Measurements from ENCODE around the gene KSR2. TPM values are rescaled to one million over a fixed set of nuclear protein-coding genes. Genes with fewer than 3 reads are reported as not detected.

Gene KSR2
- total RNA-seq, 2 donors from 2014 or later = 1.1 to 1.6 TPM

GRCh38 chr12:117438809-117439208 is 530.0 kb downstream of the KSR2 start:
- ATAC-seq (no peak), DNase-seq (no peak)
- intact Hi-C loops (cut with DNase I, micrococcal nuclease) = no loop called here

- DNase-seq = no peak
- no peak for ATAC-seq
- intact Hi-C loops (cut with DNase I, micrococcal nuclease) = no loop called here
Observed at GRCh38 chr12:117437516-117438255, 531.1 kb downstream of the KSR2 start.

GRCh38 chr12:117433878-117434277 is 534.9 kb downstream of the KSR2 start:
- DNase-seq = no peak
- intact Hi-C loops (cut with DNase I, micrococcal nuclease) = no loop called here
- ATAC-seq = no peak

GRCh38 chr12:117430246-117430645 is 538.5 kb downstream of the KSR2 start:
- DNase-seq (no peak), ATAC-seq (no peak)
- intact Hi-C loops (cut with DNase I, micrococcal nuclease) = no loop called here

GRCh38 chr12:117427211-117427610 is 541.6 kb downstream of the KSR2 start:
- no peak for ATAC-seq
- DNase-seq = no peak
- intact Hi-C loops (cut with DNase I, micrococcal nuclease) = no loop called here

GRCh38 chr12:117421987-117422386 is 546.8 kb downstream of the KSR2 start:
- ATAC-seq (no peak), DNase-seq (no peak)
- intact Hi-C loops (cut with DNase I, micrococcal nuclease) = no loop called here

- intact Hi-C loops (cut with DNase I, micrococcal nuclease) = no loop called here
- no peak for DNase-seq
- ATAC-seq = no peak
Observed at GRCh38 chr12:117421068-117421752, 547.6 kb downstream of the KSR2 start.

- DNase-seq (no peak), ATAC-seq (no peak)
- intact Hi-C loops (cut with DNase I, micrococcal nuclease) = no loop called here
Observed at GRCh38 chr12:117417004-117417403, 551.8 kb downstream of the KSR2 start.

GRCh38 chr12:117412465-117413188 is 556.2 kb downstream of the KSR2 start:
- intact Hi-C loops (cut with DNase I, micrococcal nuclease) = no loop called here
- DNase-seq (no peak), ATAC-seq (no peak)

GRCh38 chr12:117409286-117409685 is 559.5 kb downstream of the KSR2 start:
- intact Hi-C loops (cut with DNase I, micrococcal nuclease) = no loop called here
- ATAC-seq (no peak), DNase-seq (no peak)

- ATAC-seq (peak; percentile 36), DNase-seq (peak; percentile 9 to 30)
- intact Hi-C loops (cut with DNase I, micrococcal nuclease) = no loop called here
Observed at GRCh38 chr12:117408161-117408791, 560.5 kb downstream of the KSR2 start.

GRCh38 chr12:117404940-117405339 is 563.9 kb downstream of the KSR2 start:
- DNase-seq (no peak), ATAC-seq (no peak)
- intact Hi-C loops (cut with DNase I, micrococcal nuclease) = no loop called here

GRCh38 chr12:117404203-117404853 is 564.5 kb downstream of the KSR2 start:
- intact Hi-C loops (cut with DNase I, micrococcal nuclease) = no loop called here
- DNase-seq (no peak), ATAC-seq (no peak)

- ATAC-seq (no peak), DNase-seq (no peak)
- intact Hi-C loops (cut with DNase I, micrococcal nuclease) = no loop called here
Observed at GRCh38 chr12:117403586-117404139, 565.1 kb downstream of the KSR2 start.

Other genes starting within 250 kb of the KSR2 start
- 1 to 10 TPM; 8.1 to 8.5 TPM for gene RFC5, start 47.7 kb upstream of the KSR2 start, total RNA-seq
- gene WSB2, start 92.2 kb upstream of the KSR2 start, total RNA-seq = 100 to 1,000 TPM; 119 to 144 TPM
- gene VSIG10, start 135.0 kb upstream of the KSR2 start, total RNA-seq = 10 to 100 TPM; 86.7 to 95.7 TPM
- 100 to 1,000 TPM; 186 to 205 TPM for gene PEBP1, start 167.1 kb upstream of the KSR2 start, total RNA-seq

Measured in left colon (tissue), 2 donors.